GM13977 (cell line): ENCODE results near the gene VPS33A.

Experiments
- DNase-seq: peaks from one replicate; pipeline ENCODE4 v3.0.0; 2012; ENCODE audit warnings: low spot score
- CTCF ChIP-seq: IDR thresholded peaks from 2 replicates; pipeline ENCODE4 v1.5.1; 2012; ENCODE audit warnings: mild to moderate bottlenecking, control low read depth; ENCODE audit not compliant: insufficient read depth; ENCODE audit errors: extremely low read depth, missing control alignments
- in situ Hi-C: fragments of 300-500 bp; cut with MboI; formaldehyde crosslinking; loops from one replicate; pipeline ENCODE4 v1.12.0; 2022; ENCODE audit warnings: low sequenced_read_pairs, low pct_unique_long_range_greater_than_20kb, mixed read lengths, inconsistent platforms; ENCODE audit not compliant: unreplicated experiment

The VPS33A gene

DNA sequence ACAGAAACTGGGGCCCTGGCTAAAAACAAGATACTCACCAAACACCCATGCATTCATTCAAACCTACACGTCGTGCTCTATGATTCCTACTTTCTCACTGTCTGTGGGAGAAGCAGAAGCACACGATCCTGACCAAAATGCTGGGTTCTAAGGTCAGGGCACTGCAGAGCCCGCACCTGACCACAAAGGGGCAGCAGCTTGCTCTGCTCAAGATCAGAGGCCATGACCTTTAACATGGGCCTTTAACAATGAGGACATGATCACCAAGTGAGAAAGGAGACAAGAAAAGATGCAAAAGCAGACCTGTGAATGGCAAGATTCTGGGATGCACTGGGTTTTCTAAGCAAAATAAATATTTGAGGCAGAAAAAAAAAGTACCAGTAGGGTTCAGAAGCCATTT, 40.1 kb upstream of the VPS33A start:
- DNase-seq: no peak
- in situ Hi-C loops: no loop called here
- TF ChIP-seq CTCF: peak; percentile 46

DNA sequence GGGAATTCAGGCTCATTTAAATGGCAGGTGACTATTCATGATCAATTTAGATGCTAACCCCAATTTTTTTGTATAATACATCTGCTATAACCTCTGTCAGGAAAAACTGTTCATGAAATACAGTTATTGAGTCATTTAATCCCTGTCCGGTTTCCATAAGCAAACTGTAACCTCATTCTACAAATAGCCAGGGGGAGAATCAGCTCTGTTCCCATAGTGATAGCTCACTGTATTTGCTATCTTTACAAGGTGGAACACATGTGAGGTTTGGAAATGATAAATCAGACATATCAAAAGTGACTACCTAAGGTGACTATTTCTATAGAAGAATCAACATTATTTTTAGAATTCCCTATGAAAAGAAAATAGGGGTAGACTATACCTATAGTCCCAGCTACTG, 38.6 kb upstream of the VPS33A start:
- TF ChIP-seq CTCF: no peak
- DNase-seq: no peak
- in situ Hi-C loops: no loop called here

GRCh38 chr12:122303068-122303467, 36.8 kb upstream of the VPS33A start:
- in situ Hi-C loops: no loop called here
- DNase-seq: no peak
- no peak for TF ChIP-seq CTCF

DNA sequence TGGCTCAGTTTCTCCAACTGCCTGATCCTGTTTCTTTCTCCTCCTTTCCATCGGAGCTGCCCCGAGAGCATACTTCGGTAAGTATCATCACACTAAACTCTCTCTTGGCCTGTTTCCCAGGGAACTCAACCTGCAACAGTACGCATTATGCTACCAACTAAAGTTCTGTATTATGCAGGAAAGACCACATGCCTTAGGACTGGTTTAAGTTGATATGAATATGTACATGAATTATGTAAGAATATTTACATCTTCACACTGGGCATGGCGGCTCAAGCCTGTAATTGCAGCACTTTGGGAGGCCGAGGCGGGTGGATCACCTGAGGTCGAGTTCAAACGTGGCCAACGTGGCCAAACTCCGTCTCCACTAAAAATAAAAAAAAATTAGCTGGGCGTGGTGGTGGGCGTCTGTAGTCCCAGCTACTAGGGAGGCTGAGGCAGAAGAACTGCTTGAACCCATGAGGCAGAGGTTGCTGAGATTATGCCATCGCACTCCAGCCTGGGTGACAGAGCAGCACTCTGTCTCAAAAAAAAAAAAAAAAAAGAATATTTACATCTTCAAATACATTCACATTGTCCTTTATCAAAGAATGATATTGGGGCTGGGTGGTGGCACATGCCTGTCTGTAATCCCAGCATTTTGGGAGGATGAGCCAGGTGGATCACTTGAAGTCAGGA, 31.9 kb upstream of the VPS33A start:
- TF ChIP-seq CTCF: no peak
- in situ Hi-C loops: no loop called here
- DNase-seq: no peak

DNA sequence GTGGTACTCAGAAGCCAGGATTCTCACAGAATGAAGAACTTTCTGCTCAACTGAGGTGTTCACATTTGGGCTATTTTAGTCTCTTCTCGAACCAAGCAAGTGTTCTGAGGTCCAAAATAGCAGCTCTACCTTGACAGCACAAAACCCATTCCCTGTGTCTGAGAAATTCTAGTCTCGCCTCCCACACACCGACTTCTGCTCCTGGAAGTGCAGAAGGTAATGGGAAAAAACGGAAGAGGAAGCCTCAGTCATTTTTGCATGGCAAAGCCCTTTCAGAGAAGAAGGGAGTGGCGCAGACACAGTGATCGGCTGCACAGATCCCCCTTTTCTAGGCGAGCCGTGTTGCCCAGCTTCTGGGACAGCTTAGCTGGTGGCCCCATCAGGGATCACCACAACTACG, 31.2 kb upstream of the VPS33A start:
- in situ Hi-C loops: no loop called here

GRCh38 chr12:122295877-122296276, 29.6 kb upstream of the VPS33A start:
- TF ChIP-seq CTCF: no peak
- in situ Hi-C loops: no loop called here
- no peak for DNase-seq

More for the DNA sequence above, 31.2 kb upstream of the VPS33A start:
- no peak for TF ChIP-seq CTCF
- no peak for DNase-seq
